SK-N-SH treated with all-trans-retinoic acid at 6 μM for 48 hours (cell line): Measurements from ENCODE around the gene MYO5C.

Experiments used
- ATAC-seq: fragments of 200-7000 bp; cut with Tn5 transposase; 3 replicates; pipeline ENCODE4 v1.9.1; 2020; ENCODE audit warnings: mild to moderate bottlenecking, moderate library complexity
- ARNTL ChIP-seq: fragments of 450-650 bp; formaldehyde crosslinking; IDR thresholded peaks from 2 replicates; pipeline ENCODE4 v1.5.0; 2020; ENCODE audit warnings: low read depth, mild to moderate bottlenecking, moderate library complexity, borderline replicate concordance
- BACH2 ChIP-seq: fragments of 250-450 bp; sonication (Bioruptor Pico); IDR thresholded peaks from 2 replicates; pipeline ENCODE4 v1.9.0; 2021; ENCODE audit warnings: mild to moderate bottlenecking, borderline replicate concordance
- CSDC2 ChIP-seq: fragments of 250-450 bp; sonication (Bioruptor Pico); IDR thresholded peaks from 2 replicates; pipeline ENCODE4 v1.5.0; 2020; ENCODE audit warnings: mild to moderate bottlenecking, moderate library complexity
- ESRRG ChIP-seq: fragments of 250-450 bp; sonication (Bioruptor Pico); IDR thresholded peaks from 2 replicates; pipeline ENCODE4 v1.6.1; 2021; ENCODE audit warnings: mild to moderate bottlenecking
- GLIS3 ChIP-seq: fragments of 250-450 bp; sonication (Bioruptor Pico); IDR thresholded peaks from 2 replicates; pipeline ENCODE4 v1.5.0; 2020; ENCODE audit warnings: mild to moderate bottlenecking, moderate library complexity
- ISL1 ChIP-seq: fragments of 250-450 bp; sonication (Bioruptor Pico); IDR thresholded peaks from 2 replicates; pipeline ENCODE4 v2.1.2; 2022; ENCODE audit warnings: mild to moderate bottlenecking, moderate library complexity
- OSR1 ChIP-seq: fragments of 250-450 bp; sonication (Bioruptor Pico); IDR thresholded peaks from 2 replicates; pipeline ENCODE4 v1.8.0; 2022; ENCODE audit warnings: moderate library complexity, mild to moderate bottlenecking, inconsistent platforms
- PATZ1 ChIP-seq: fragments of 250-450 bp; sonication (Bioruptor Pico); IDR thresholded peaks from 2 replicates; pipeline ENCODE4 v1.8.0; 2020; ENCODE audit warnings: mild to moderate bottlenecking, moderate library complexity, borderline replicate concordance
- POU6F1 ChIP-seq: fragments of 250-450 bp; sonication (Bioruptor Pico); IDR thresholded peaks from 2 replicates; pipeline ENCODE4 v1.8.0; 2021; ENCODE audit warnings: low read depth, mild to moderate bottlenecking, moderate library complexity, borderline replicate concordance
- PPARA ChIP-seq: fragments of 250-450 bp; sonication (Bioruptor Pico); IDR thresholded peaks from 2 replicates; pipeline ENCODE4 v1.5.0; 2020; ENCODE audit warnings: mild to moderate bottlenecking, borderline replicate concordance
- RARB ChIP-seq: fragments of 250-450 bp; sonication (Bioruptor Pico); IDR thresholded peaks from 2 replicates; pipeline ENCODE4 v1.8.0; 2021; ENCODE audit warnings: mild to moderate bottlenecking, moderate library complexity
- SNAI2 ChIP-seq: fragments of 250-450 bp; sonication (Bioruptor Pico); IDR thresholded peaks from 2 replicates; pipeline ENCODE4 v1.5.0; 2020; ENCODE audit warnings: mild to moderate bottlenecking, moderate library complexity
- TCF4 ChIP-seq: fragments of 250-450 bp; sonication (Bioruptor Pico); IDR thresholded peaks from 2 replicates; pipeline ENCODE4 v1.8.0; 2021; ENCODE audit warnings: mild to moderate bottlenecking, moderate library complexity, borderline replicate concordance
- TOX ChIP-seq: fragments of 250-450 bp; sonication (Bioruptor Pico); IDR thresholded peaks from 2 replicates; pipeline ENCODE4 v1.8.0; 2021; ENCODE audit warnings: mild to moderate bottlenecking, moderate library complexity, borderline replicate concordance
- TSHZ2 ChIP-seq: fragments of 250-450 bp; sonication (Bioruptor Pico); IDR thresholded peaks from 2 replicates; pipeline ENCODE4 v1.5.0; 2020; ENCODE audit warnings: mild to moderate bottlenecking, moderate library complexity
- ZC3H10 ChIP-seq: fragments of 250-450 bp; sonication (Bioruptor Pico); IDR thresholded peaks from 2 replicates; pipeline ENCODE4 v1.5.1; 2021; ENCODE audit warnings: mild to moderate bottlenecking, moderate library complexity
- ZFP3 ChIP-seq: fragments of 250-450 bp; sonication (Bioruptor Pico); IDR thresholded peaks from 2 replicates; pipeline ENCODE4 v1.5.0; 2020; ENCODE audit warnings: mild to moderate bottlenecking, moderate library complexity
- ZFP30 ChIP-seq: fragments of 450-650 bp; formaldehyde crosslinking; IDR thresholded peaks from 2 replicates; pipeline ENCODE4 v1.5.0; 2022; ENCODE audit warnings: mild to moderate bottlenecking, moderate library complexity
- ZNF565 ChIP-seq: fragments of 450-650 bp; formaldehyde crosslinking; conservative IDR thresholded peaks from 2 replicates; pipeline ENCODE4 v1.5.0; 2020; ENCODE audit warnings: low read depth, mild to moderate bottlenecking, moderate library complexity
- TF ChIP-seq, protein P1 (sequence below): fragments of 250-450 bp; sonication (Bioruptor Pico); IDR thresholded peaks from 2 replicates; pipeline ENCODE4 v1.5.1; 2021; ENCODE audit warnings: mild to moderate bottlenecking, moderate library complexity

Gene MYO5C

GRCh38 chr15:52261026-52261425 is 34.6 kb downstream of the MYO5C start:
- no peak for TF ChIP-seq ZC3H10
- ATAC-seq = no peak

DNA sequence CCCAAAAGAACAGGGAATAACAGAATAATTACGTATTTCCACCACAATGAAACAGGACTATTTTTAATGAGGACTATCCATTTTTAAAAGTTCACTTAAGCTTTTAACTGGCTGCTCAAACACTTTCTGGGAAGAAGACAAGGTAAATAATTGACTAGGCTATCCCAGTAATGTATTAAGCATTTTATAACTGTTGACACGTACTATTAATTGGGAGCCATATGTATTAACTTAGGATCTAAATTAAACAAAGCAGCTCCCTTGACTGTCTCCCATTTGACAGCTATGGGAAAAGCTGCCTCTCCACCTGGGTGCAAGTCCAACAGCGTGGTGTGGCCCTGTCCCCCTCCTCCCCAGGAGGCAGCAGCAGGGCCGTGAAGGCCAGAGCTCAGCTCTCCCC is 36.1 kb downstream of the MYO5C start:
- TF ChIP-seq TCF4 (CRISPR knock-in tag) = no peak
- no peak for TF ChIP-seq GLIS3 (CRISPR knock-in tag)
- TF ChIP-seq, protein P1, sequence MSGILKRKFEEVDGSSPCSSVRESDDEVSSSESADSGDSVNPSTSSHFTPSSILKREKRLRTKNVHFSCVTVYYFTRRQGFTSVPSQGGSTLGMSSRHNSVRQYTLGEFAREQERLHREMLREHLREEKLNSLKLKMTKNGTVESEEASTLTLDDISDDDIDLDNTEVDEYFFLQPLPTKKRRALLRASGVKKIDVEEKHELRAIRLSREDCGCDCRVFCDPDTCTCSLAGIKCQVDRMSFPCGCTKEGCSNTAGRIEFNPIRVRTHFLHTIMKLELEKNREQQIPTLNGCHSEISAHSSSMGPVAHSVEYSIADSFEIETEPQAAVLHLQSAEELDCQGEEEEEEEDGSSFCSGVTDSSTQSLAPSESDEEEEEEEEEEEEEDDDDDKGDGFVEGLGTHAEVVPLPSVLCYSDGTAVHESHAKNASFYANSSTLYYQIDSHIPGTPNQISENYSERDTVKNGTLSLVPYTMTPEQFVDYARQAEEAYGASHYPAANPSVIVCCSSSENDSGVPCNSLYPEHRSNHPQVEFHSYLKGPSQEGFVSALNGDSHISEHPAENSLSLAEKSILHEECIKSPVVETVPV (CRISPR knock-in tag) = no peak
- no peak for TF ChIP-seq BACH2 (CRISPR knock-in tag)
- TF ChIP-seq PATZ1 = no peak
- no peak for TF ChIP-seq POU6F1 (CRISPR knock-in tag)
- no peak for TF ChIP-seq ARNTL (CRISPR knock-in tag)
- no peak for TF ChIP-seq ISL1 (CRISPR knock-in tag)
- no peak for TF ChIP-seq ZFP30 (CRISPR knock-in tag)
- no peak for TF ChIP-seq ZNF565 (CRISPR knock-in tag)
- no peak for ATAC-seq

- TF ChIP-seq RARB (CRISPR knock-in tag) = no peak
- TF ChIP-seq, all 23 proteins: peak for 0
- ATAC-seq = no peak
Observed at GRCh38 chr15:52258461-52258860, 37.1 kb downstream of the MYO5C start.

DNA sequence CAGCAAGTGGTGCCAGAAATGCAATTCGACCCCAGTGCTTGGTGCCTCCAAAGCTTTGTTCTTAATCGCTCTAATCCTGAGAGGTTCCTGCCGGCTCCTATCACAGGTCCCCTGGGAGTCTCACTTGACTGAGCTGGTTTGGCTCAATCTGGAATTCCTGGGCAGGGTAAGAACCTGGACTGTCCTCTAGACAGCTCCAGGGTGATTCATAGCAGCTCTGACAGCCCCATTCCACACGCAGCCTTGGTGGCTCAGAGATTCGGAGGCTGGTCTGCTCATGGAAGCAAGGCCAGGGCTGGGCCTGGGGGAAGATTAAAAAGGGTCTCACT is 37.9 kb downstream of the MYO5C start:
- no peak for ATAC-seq
- TF ChIP-seq PPARA (CRISPR knock-in tag) = no peak
- TF ChIP-seq ZFP3 = no peak

- TF ChIP-seq ZNF565 (CRISPR knock-in tag) (no peak), POU6F1 (CRISPR knock-in tag) (no peak), TSHZ2 (CRISPR knock-in tag) (no peak), CSDC2 (CRISPR knock-in tag) (no peak), TCF4 (CRISPR knock-in tag) (no peak), ZFP30 (CRISPR knock-in tag) (no peak), ISL1 (CRISPR knock-in tag) (no peak), RARB (CRISPR knock-in tag) (no peak), OSR1 (CRISPR knock-in tag) (no peak), SNAI2 (CRISPR knock-in tag) (no peak), BACH2 (CRISPR knock-in tag) (no peak), TOX (CRISPR knock-in tag) (no peak), ESRRG (CRISPR knock-in tag) (no peak), ZFP3 (no peak), ARNTL (CRISPR knock-in tag) (no peak), ZC3H10 (no peak)
- TF ChIP-seq, protein P1 (CRISPR knock-in tag) = no peak
- TF ChIP-seq, all 23 proteins: peak for 0
- ATAC-seq = no peak
Observed at GRCh38 chr15:52256930-52257733, 38.5 kb downstream of the MYO5C start.
